HFFc6 (cell line): ENCODE results near the gene SCAPER. TPM values are rescaled to one million over a fixed set of nuclear protein-coding genes. Genes with fewer than 3 reads are reported as not detected.

ENCODE experiments used
- DNase-seq: peaks from one replicate; pipeline ENCODE4 v3.0.0-alpha.2; 2018
- H3K27ac Mint-ChIP-seq: 2 replicates; pipeline ENCODE4 v1.8.0; 2020; ENCODE audit warnings: mild to moderate bottlenecking, mixed read lengths
- H3K27me3 Mint-ChIP-seq: 2 replicates; pipeline ENCODE4 v1.8.0; 2021; ENCODE audit warnings: mild to moderate bottlenecking, moderate library complexity, mixed read lengths; ENCODE audit not compliant: insufficient read depth
- H3K36me3 Mint-ChIP-seq: 2 replicates; pipeline ENCODE4 v1.8.0; 2021; ENCODE audit warnings: low read depth, mixed read lengths
- H3K4me1 Mint-ChIP-seq: 2 replicates; pipeline ENCODE4 v1.8.0; 2020; ENCODE audit warnings: low read depth, mixed read lengths
- H3K4me3 Mint-ChIP-seq: 2 replicates; pipeline ENCODE4 v1.8.0; 2020; ENCODE audit warnings: mild to moderate bottlenecking, moderate library complexity, mixed read lengths
- H3K9me3 Mint-ChIP-seq: 2 replicates; pipeline ENCODE4 v1.8.0; 2020; ENCODE audit warnings: mild to moderate bottlenecking, mixed read lengths
- CTCF ChIP-seq: fragments of 200-600 bp; sonication (generic); IDR thresholded peaks from 2 replicates; pipeline ENCODE4 v1.5.0; 2021; ENCODE audit warnings: antibody characterized with exemption, mild to moderate bottlenecking
- total RNA-seq, 6 experiments: library from RNA; stranded (reverse); fragmentation: NEBNext Ultra II Directional; extraction: Animal tissue kit (Norgen Biotek cat#: 25700); gene quantifications; 2 replicates in 1 of 6; 3 replicates in 5 of 6; pipeline ENCODE4 v1.2.3, GENCODE V29; 2021

SCAPER gene
- total RNA-seq, 6 experiments from 2014 or later: 6.9 to 10.1 (median 8.1) TPM

GRCh38 chr15:76809412-76810103 lies 95.6 kb downstream of the SCAPER start:
- Mint-ChIP-seq H3K9me3 (no peaks in the 10 kb centered on the region), H3K27me3 (no peaks in the 10 kb centered on the region; the same call in 1 of the 2 replicates), H3K4me1 (peaks cover 8% of the 10 kb centered on the region), H3K36me3 (no peaks in the 10 kb centered on the region; the same call in 1 of the 2 replicates), H3K4me3 (no peak overlapping the region), H3K27ac (no peak overlapping the region)
- no peak for DNase-seq
- TF ChIP-seq CTCF: no peak

GRCh38 chr15:76803049-76803571 lies 102.0 kb downstream of the SCAPER start:
- H3K27ac Mint-ChIP-seq: no peak overlapping the region; the same call in 1 of the 2 replicates
- no peak for TF ChIP-seq CTCF

GRCh38 chr15:76802411-76802810 lies 102.7 kb downstream of the SCAPER start:
- DNase-seq: no peak
- H3K36me3 Mint-ChIP-seq: peaks cover 5% of the 10 kb centered on the region; the same call in 1 of the 2 replicates
- no peak for TF ChIP-seq CTCF
- no peak overlapping the region for H3K27ac Mint-ChIP-seq
- H3K9me3 Mint-ChIP-seq: no peaks in the 10 kb centered on the region
- no peak overlapping the region for H3K4me3 Mint-ChIP-seq
- peaks cover 20% of the 10 kb centered on the region for H3K4me1 Mint-ChIP-seq
- H3K27me3 Mint-ChIP-seq: no peaks in the 10 kb centered on the region; the same call in 1 of the 2 replicates

More at GRCh38 chr15:76803049-76803571, 102.0 kb downstream of the SCAPER start:
- H3K36me3 Mint-ChIP-seq: peaks cover 5% of the 10 kb centered on the region; the same call in 1 of the 2 replicates
- no peak for DNase-seq
- H3K9me3 Mint-ChIP-seq: no peaks in the 10 kb centered on the region
- H3K27me3 Mint-ChIP-seq: no peaks in the 10 kb centered on the region; the same call in 1 of the 2 replicates
- peaks cover 20% of the 10 kb centered on the region for H3K4me1 Mint-ChIP-seq
- H3K4me3 Mint-ChIP-seq: no peak overlapping the region

GRCh38 chr15:76799760-76800159 lies 105.4 kb downstream of the SCAPER start:
- peak; percentile 67 for DNase-seq

GRCh38 chr15:76795217-76795616 lies 109.9 kb downstream of the SCAPER start:
- no peak overlapping the region for H3K27ac Mint-ChIP-seq
- no peak for TF ChIP-seq CTCF
- no peak overlapping the region for H3K4me3 Mint-ChIP-seq
- peaks cover 9% of the 10 kb centered on the region for H3K4me1 Mint-ChIP-seq
- H3K36me3 Mint-ChIP-seq: peaks cover 13% of the 10 kb centered on the region
- no peaks in the 10 kb centered on the region for H3K27me3 Mint-ChIP-seq
- DNase-seq: no peak
- H3K9me3 Mint-ChIP-seq: no peaks in the 10 kb centered on the region

More at GRCh38 chr15:76799760-76800159, 105.4 kb downstream of the SCAPER start:
- no peak for TF ChIP-seq CTCF
- H3K4me1 Mint-ChIP-seq: peaks cover 12% of the 10 kb centered on the region
- H3K4me3 Mint-ChIP-seq: no peak overlapping the region
- peak overlapping the region; percentile 57 for H3K27ac Mint-ChIP-seq
- H3K27me3 Mint-ChIP-seq: no peaks in the 10 kb centered on the region; the same call in 1 of the 2 replicates
- H3K9me3 Mint-ChIP-seq: no peaks in the 10 kb centered on the region
- peaks cover 5% of the 10 kb centered on the region; the same call in 1 of the 2 replicates for H3K36me3 Mint-ChIP-seq
